ENCODE results near the gene NXPH2. TPM values are rescaled to one million over a fixed set of nuclear protein-coding genes. Genes with fewer than 3 reads are reported as not detected.
A peak's percentile ranks its signal among the peaks of the same experiment; 100 is the strongest.

Gene NXPH2
- total RNA-seq: under 1 TPM in 1 of 9 donors, not detected in 8; 0.91 TPM
- polyA plus RNA-seq: not detected
- long read RNA-seq, donor 1: 0 reads
- long read RNA-seq, donor 2: 0 reads
- long read RNA-seq, donor 3: 0 reads

- Histone ChIP-seq H3K4me3 (peak within 1 kb of the TSS in 11 of 12 donors; percentile 21 to 48 (median 37)), H3K27me3 (peaks cover 10 to 64% (median 43%) of the 10 kb centered on the region in 9 donors), H3K36me3 (no peaks in the 10 kb centered on the region), H3K9me3 (no peaks in the 10 kb centered on the region), H3K4me1 (peaks cover 0 to 19% (median 8%) of the 10 kb centered on the region in 12 donors), H3K27ac (no peak within 1 kb of the TSS)
- DNase-seq (peak in 1 of 5 donors; percentile 58), ATAC-seq (peak in 2 of 4 donors; percentile 28 to 49)
- intact Hi-C loops (cut with DNase I): loop anchor here in 7 of 10 donors (10.0 kb wide), 4 partner anchors 305 to 865 kb away; no protein-coding TSS in a partner anchor
- WGBS, 4 donors: 0 to 1% (median 1%) methylated on average over 14 to 58 of the region's 58 CpGs
- TF ChIP-seq, protein P1, sequence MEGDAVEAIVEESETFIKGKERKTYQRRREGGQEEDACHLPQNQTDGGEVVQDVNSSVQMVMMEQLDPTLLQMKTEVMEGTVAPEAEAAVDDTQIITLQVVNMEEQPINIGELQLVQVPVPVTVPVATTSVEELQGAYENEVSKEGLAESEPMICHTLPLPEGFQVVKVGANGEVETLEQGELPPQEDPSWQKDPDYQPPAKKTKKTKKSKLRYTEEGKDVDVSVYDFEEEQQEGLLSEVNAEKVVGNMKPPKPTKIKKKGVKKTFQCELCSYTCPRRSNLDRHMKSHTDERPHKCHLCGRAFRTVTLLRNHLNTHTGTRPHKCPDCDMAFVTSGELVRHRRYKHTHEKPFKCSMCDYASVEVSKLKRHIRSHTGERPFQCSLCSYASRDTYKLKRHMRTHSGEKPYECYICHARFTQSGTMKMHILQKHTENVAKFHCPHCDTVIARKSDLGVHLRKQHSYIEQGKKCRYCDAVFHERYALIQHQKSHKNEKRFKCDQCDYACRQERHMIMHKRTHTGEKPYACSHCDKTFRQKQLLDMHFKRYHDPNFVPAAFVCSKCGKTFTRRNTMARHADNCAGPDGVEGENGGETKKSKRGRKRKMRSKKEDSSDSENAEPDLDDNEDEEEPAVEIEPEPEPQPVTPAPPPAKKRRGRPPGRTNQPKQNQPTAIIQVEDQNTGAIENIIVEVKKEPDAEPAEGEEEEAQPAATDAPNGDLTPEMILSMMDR (IDR thresholded peaks at IDR 0.05): no peak
- no peak for TF ChIP-seq POLR2A (IDR thresholded peaks at IDR 0.05)
These were observed at the start of gene NXPH2 for GRCh38 chr2:138779781-138780445. NXPH2 (minus strand) TSS chr2:138780390; CDS start chr2:138780241, 149 bp downstream.

GRCh38 chr2:138829326-138829919 is 49.2 kb upstream of the NXPH2 start:
- Histone ChIP-seq H3K36me3 (no peaks in the 10 kb centered on the region), H3K4me3 (no peak overlapping the region), H3K27ac (no peak overlapping the region), H3K9me3 (no peaks in the 10 kb centered on the region), H3K4me1 (no peaks in the 10 kb centered on the region), H3K27me3 (no peaks in the 10 kb centered on the region)
- intact Hi-C loops (cut with DNase I): loop anchor here in 4 of 10 donors (5.0 kb wide), 2 partner anchors 917 to 922 kb away; no protein-coding TSS in a partner anchor
- DNase-seq (peak in 1 of 5 donors; percentile 43), ATAC-seq (peak in 1 of 4 donors; percentile 41)
- WGBS, 4 donors: 28 to 40% (median 36%) methylated on average over 3 of the region's 3 CpGs
- TF ChIP-seq, protein P1 (IDR thresholded peaks at IDR 0.05): peak in 8 of 12 donors; percentile 11 to 35 (median 30)
- TF ChIP-seq POLR2A (IDR thresholded peaks at IDR 0.05): no peak

DNA sequence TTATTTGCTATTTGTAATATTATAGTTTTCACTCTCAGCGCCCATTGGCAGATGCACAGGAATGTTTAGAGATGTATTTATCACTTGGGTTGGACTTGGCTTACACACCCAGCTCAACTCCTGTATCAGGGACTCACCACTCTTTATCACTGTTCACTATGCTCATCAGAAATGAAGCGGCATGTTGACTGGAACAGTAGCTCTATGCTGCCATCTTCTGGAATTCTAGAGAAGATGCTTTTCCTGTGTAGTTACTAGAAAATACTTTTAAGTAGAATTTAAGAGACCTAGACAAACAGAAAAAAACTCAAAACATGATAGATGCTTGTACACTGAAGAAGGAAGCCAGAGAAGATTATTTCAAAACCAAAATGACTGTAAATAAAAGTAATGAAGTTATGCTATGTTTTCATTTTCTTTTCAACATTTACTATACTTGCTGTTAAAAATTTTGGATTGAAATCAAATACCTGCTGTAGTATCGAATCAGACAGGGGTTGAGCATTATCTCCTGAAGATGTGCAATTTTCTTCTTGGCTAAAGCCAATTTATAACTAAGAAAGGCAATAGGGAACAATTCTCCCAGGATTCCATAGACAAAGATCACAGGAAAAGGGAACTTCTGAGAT is 47.4 kb upstream of the NXPH2 start:
- Histone ChIP-seq H3K36me3 (no peaks in the 10 kb centered on the region), H3K9me3 (no peaks in the 10 kb centered on the region), H3K27ac (no peak overlapping the region), H3K4me3 (no peak overlapping the region), H3K27me3 (peaks cover 0 to 5% (median 0%) of the 10 kb centered on the region in 9 donors), H3K4me1 (no peaks in the 10 kb centered on the region)
- ATAC-seq: peak in 3 of 4 donors; percentile 47 to 72 (median 59)
- DNase-seq: no peak
- no peak for TF ChIP-seq POLR2A (IDR thresholded peaks at IDR 0.05)
- TF ChIP-seq, protein P1 (IDR thresholded peaks at IDR 0.05): peak; percentile 55 to 81 (median 74)
- intact Hi-C loops (cut with DNase I): loop anchor here in 9 of 10 donors (1.0 to 5.0 kb wide), 4 partner anchors 915 to 920 kb away; no protein-coding TSS in a partner anchor
- WGBS, 4 donors: 16 to 24% (median 20%) methylated on average over 3 of the region's 3 CpGs

All from heart left ventricle (tissue), 16 donors.